Neural cell (in vitro differentiated cells): ENCODE data around the gene ZBED4.

Source experiments
- EP300 ChIP-seq: fragments of 450-650 bp; conservative IDR thresholded peaks from 2 replicates; pipeline ENCODE4 v1.6.1; 2014; ENCODE audit warnings: antibody characterized with exemption, mild to moderate bottlenecking, moderate library complexity; ENCODE audit not compliant: poor library complexity, severe bottlenecking
- POLR2AphosphoS5 ChIP-seq: IDR thresholded peaks from 2 replicates; pipeline ENCODE4 v1.6.1; 2012
- TF ChIP-seq, protein P1 (sequence below): fragments of 450-650 bp; IDR thresholded peaks from 2 replicates; pipeline ENCODE4 v1.5.1; 2014; ENCODE audit warnings: antibody characterized with exemption, mild to moderate bottlenecking, moderate library complexity; ENCODE audit not compliant: poor library complexity, severe bottlenecking

DNA sequence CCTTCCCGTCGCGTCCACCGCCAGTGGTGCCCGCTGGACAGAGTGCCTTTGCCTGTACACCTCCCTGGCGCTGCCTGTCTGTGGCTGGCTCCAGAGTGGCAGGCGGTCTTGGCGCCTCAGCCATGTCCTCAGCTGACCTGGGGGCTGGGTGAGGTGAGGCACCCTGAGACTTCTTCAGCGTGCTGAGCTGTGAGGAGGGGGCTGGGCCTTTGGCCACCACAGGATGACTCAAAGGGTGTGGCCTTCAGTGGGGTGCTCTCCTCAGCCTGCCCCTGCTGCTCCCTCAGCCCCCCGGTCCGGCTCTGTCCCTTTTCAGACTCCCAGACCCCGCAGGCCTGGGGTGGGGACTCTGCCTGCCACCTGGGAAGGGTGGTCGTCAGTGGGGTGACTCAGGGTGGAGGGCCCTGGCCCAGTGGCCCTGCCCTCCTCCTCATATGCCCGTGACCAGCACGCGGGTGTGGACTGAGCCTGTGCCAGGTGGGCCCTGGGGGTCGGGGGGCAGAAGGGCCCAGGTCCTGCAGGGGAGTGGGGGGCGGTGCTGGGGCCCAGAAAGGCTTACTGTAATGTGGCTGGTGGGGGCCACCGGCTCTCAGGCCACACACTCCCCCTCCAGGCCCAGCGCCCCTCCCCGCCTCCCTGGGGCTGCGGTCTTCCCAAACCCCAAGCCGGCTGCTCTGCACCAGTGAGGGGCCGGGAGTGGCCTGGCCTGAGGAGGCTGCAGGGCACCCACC lies 80.7 kb downstream of the ZBED4 start:
- TF ChIP-seq POLR2AphosphoS5 = no peak
- TF ChIP-seq EP300 = no peak
- TF ChIP-seq, protein P1, sequence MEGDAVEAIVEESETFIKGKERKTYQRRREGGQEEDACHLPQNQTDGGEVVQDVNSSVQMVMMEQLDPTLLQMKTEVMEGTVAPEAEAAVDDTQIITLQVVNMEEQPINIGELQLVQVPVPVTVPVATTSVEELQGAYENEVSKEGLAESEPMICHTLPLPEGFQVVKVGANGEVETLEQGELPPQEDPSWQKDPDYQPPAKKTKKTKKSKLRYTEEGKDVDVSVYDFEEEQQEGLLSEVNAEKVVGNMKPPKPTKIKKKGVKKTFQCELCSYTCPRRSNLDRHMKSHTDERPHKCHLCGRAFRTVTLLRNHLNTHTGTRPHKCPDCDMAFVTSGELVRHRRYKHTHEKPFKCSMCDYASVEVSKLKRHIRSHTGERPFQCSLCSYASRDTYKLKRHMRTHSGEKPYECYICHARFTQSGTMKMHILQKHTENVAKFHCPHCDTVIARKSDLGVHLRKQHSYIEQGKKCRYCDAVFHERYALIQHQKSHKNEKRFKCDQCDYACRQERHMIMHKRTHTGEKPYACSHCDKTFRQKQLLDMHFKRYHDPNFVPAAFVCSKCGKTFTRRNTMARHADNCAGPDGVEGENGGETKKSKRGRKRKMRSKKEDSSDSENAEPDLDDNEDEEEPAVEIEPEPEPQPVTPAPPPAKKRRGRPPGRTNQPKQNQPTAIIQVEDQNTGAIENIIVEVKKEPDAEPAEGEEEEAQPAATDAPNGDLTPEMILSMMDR = no peak
